A172 (cell line): ENCODE data around the gene LARP1B. TPM values are rescaled to one million over a fixed set of nuclear protein-coding genes. Genes with fewer than 3 reads are reported as not detected.
"Not testable (repeated sequence)": the region's sequence is repeated elsewhere in the genome, so short reads cannot be mapped to it uniquely, and the experiment has no call there.

Source experiments
- DNase-seq: peaks from one replicate; pipeline ENCODE4 v3.0.0-alpha.2; 2015; ENCODE audit warnings: low spot score
- total RNA-seq: library from RNA; depleted of rRNA; stranded (reverse); fragments of >200 nt; shearing (Covaris generic); gene quantifications from 2 replicates; pipeline ENCODE4 v1.2.3, GENCODE V29; 2014; rRNA removed

LARP1B gene
- total RNA-seq, 1 experiment from 2014 or later: 27.1 TPM

- no peak for DNase-seq
Observed at GRCh38 chr4:128225148-128225547, 164.0 kb downstream of the LARP1B start.

GRCh38 chr4:128227991-128228571, 167.0 kb downstream of the LARP1B start:
- no peak for DNase-seq

GRCh38 chr4:128228845-128229795, 168.0 kb downstream of the LARP1B start:
- DNase-seq: no peak

GRCh38 chr4:128232719-128233118, 171.6 kb downstream of the LARP1B start:
- no peak for DNase-seq

- no peak for DNase-seq
Observed at GRCh38 chr4:128234836-128235235, 173.7 kb downstream of the LARP1B start.

- no peak for DNase-seq
Observed at GRCh38 chr4:128241019-128241418, 179.9 kb downstream of the LARP1B start.

- peak; percentile 96 for DNase-seq
Observed at GRCh38 chr4:128241425-128241913, 180.4 kb downstream of the LARP1B start.

GRCh38 chr4:128241981-128242380, 180.9 kb downstream of the LARP1B start:
- DNase-seq: no peak

- no peak for DNase-seq
Observed at GRCh38 chr4:128242601-128243000, 181.5 kb downstream of the LARP1B start.

GRCh38 chr4:128244379-128244778, 183.3 kb downstream of the LARP1B start:
- DNase-seq: no peak

GRCh38 chr4:128245391-128245790, 184.3 kb downstream of the LARP1B start:
- DNase-seq: not testable (repeated sequence)

GRCh38 chr4:128247906-128248305, 186.8 kb downstream of the LARP1B start:
- no peak for DNase-seq

GRCh38 chr4:128249787-128250668, 188.9 kb downstream of the LARP1B start:
- no peak for DNase-seq

GRCh38 chr4:128255906-128256305, 194.8 kb downstream of the LARP1B start:
- DNase-seq: no peak

- DNase-seq: no peak
Observed at GRCh38 chr4:128256539-128256938, 195.4 kb downstream of the LARP1B start.

- DNase-seq: not testable (repeated sequence)
Observed at GRCh38 chr4:128258166-128258565, 197.1 kb downstream of the LARP1B start.

- not testable (repeated sequence) for DNase-seq
Observed at GRCh38 chr4:128259889-128260288, 198.8 kb downstream of the LARP1B start.

Other genes starting within 250 kb of the LARP1B start
- gene PLK4, start 180.4 kb upstream of the LARP1B start, total RNA-seq: 20.0 and 46.9 TPM in 2 replicates
- 18.6 and 35.8 TPM in 2 replicates for gene MFSD8, start 96.1 kb upstream of the LARP1B start, total RNA-seq
- gene ABHD18, start 95.9 kb upstream of the LARP1B start, total RNA-seq: 4.2 and 5.7 TPM in 2 replicates
- gene PGRMC2, start 226.5 kb downstream of the LARP1B start, total RNA-seq: 35.6 and 44.0 TPM in 2 replicates